Left hindlimb (tissue), 1 donor: Measurements from ENCODE around the gene UBE2Z.
A peak's percentile ranks its signal among the peaks of the same experiment; 100 is the strongest.
"Not testable (repeated sequence)": the region's sequence is repeated elsewhere in the genome, so short reads cannot be mapped to it uniquely, and the experiment has no call there.

ENCODE experiments used
- DNase-seq: peaks from one replicate; pipeline ENCODE4 v3.0.0-alpha.2; 2018

UBE2Z gene

DNA sequence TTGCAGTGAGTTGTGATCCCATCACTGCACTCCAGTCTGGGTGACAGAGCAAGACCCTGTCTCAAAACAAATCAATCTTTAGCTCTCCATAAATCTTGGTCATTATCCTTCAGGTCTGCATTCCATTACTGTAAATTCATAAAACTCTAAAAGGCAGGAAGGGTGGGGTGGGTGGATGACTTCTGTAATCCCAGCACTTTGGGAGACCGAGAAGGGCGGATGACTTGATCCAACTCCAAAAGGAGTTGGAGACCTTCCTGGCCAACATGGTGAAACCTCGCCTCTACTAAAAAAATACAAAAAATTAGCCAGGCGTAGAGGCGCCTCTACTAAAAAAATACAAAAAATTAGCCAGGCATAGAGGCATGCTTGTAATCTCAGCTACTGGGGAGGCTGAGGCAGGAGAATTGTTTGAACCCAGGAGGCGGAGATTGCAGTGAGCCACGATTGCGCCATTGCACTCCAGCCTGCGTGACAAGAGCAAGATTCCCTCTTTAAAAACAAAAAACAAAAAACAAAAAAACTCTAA, 2.2 kb upstream of the UBE2Z start:
- DNase-seq: no peak

DNA sequence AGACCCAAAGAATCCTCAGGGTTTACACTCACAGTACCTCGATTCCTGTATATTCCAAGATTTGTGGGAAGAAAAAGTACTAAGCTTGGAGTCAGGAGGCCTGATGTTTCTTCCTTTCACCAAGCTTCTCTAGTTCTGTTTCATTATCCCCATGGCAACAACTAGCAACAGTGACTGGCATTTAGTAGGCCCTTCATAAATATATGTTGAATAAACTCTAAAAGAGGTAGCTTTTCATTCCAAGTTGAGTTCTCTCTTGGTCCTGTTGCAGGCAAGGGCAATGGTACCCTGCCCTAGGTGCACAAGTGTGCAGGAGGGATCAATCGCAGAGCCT, 527 bp upstream of the UBE2Z start:
- DNase-seq: no peak

DNA sequence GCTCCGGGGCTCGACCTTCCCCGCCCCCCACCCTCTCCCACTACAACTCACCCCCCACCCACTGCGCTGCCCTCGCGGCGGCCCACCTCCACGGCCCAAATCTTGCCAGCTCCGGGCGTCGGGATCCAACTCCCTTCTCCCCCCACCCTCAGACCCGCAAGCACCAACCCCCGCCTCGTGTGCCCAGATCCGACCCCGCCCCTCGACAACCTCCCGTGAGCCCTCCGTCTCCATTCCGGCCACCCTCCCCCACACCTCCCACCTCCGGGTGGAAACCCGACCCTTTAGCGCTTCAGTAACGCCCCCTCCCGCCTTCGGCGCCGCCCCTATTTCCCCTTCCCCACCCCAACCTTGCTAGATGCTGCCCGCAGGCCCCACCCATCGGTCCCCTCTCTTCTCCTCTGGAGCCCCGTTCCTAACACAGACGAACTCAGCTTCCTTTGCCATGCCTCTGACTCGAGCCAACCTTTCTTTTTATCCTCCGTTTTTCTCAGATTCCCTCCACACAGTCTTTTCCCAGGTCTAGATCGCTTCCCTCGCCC, 717 bp downstream of the UBE2Z start:
- DNase-seq: peak; percentile 94

DNA sequence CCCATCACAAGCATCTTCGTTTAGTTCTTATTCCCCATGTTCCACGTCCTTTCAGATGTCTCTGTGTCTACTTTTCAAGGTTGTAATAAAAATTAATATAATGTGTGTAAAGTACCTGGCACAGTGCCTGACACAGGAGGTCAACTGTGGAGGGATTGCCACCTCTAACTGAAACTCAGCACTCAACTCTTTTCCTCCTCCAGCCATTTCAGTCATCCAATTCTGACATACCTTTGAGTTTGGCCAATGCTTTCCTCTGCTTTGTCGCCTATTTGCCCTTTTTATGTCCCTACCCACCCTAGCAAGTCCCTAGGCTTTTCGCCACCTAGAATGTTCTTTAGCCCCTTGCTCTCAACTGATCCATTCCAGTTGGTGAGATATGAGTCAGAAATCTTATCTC, 1.6 kb downstream of the UBE2Z start:
- no peak for DNase-seq

DNA sequence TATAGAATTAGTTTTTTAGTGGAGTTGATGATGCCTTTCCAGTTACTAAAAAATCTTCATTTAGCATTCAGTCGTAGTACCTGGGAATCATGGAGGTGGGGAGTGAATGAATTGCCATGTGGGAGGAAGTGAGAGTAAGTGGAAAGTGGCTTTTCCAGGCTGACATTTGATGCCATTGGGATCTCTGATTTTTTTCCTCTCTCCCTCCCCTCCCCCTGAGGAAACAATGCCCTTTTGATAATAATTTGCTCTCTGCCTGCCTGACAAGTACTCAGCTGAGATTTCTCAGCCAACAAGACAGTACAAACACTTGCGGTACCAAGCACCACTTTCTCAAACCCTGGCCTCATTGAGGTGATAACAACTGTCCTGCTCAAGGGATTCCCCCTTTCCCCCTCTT, 2.2 kb downstream of the UBE2Z start:
- no peak for DNase-seq

DNA sequence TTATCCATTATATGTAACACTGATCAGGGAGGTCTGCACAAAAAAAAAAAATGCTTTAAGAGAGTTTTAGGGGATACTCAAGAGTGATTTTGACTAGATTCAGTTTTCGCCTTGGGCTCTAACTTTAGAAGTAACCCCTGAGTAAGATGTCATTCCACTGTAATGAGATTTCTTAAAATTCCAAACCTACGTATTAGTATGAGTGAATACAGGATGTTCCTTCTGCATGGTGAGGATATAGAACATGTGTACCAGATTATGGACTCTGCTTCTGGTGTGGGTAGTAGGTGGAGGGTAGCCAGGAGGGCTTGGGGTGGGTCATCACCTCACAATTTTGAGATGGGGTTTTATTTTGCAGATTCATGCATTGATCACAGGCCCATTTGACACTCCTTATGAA, 4.3 kb downstream of the UBE2Z start:
- no peak for DNase-seq

DNA sequence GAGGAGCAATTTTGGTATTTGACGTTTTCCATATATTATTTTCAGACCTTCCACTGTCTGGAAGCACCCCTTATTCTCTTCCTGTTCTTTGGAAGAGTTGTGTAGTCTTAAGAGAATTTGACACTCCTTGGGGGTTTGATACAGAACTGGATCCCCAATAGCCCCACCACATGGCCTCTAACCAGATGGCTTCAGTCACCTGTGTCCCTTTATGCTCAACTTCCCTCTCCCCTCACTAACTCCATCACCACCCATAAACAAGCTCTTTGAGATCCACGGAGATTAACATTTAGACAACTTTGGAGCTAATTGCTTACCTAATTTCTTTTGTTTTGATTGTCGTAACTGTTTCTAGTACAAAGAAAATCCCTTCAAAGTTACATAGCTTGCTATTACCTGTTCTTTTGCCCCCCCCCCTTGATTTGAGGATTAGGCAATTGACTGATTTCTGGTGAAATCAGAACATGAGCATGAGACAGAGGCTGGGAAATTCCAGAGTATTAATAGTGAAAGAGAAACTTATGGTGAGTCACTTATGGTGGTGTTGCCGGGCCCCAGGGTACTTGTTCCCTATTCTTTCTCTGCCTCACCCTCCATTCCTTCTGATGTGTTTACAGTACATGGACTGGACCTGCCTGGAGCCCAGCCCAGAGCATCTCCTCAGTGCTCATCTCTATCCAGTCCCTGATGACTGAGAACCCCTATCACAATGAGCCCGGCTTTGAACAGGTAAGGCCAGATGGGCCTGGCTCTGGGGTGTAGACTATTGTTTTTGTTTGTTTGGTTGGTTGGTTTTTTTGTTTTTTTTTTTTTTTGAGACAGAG, 7.5 kb downstream of the UBE2Z start:
- no peak for DNase-seq

DNA sequence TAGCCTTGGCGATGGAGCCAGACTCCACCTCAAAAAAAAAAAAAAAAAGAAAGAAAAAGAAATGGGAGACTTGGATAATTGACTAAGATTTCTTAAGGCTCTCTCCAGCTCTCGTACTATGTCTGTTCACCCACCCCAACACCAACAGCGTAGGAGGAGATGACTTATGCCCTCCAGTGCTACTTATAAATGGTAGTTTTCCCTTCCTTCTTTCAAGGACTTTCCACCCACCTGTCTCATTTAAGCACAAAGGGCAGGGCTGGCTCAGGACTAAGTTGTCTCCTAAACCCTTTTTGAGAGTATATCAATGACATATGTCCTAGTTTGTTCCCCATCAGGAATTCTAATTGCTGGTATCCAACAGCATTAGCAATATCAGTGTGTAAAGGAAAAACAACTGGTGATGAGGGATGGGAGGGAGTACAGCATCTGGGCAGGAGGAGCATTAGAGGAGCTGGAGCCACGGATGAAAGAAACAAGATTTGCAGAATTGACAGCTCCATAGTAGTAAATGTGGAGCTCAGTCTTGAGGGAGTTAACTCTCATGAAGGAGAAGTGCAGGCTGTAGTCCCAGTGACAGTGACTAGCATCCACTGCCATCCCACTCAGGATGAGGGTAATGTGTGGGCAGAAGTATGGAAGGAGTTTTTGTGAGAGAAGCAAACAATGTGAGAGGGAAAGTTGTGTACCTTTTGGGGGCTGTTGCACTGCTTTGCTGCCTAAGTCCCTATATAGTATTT, 17.2 kb downstream of the UBE2Z start:
- no peak for DNase-seq

DNA sequence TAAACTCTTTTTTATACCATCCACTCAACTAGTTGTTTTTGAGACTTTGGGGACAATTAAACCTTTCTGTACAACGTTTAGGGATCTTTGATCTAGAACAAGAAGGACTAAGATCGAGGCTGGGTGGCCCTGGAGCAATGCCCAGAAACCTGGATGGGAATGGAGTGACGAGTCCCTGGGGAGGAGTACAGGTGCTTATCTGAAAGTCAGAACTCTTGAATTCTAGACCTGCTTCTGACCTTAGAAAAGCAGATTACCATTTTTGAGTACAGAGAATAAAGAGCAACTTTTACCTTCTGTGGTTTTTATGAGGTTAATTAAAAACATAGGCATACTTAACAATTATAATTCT, 17.8 kb downstream of the UBE2Z start:
- no peak for DNase-seq

DNA sequence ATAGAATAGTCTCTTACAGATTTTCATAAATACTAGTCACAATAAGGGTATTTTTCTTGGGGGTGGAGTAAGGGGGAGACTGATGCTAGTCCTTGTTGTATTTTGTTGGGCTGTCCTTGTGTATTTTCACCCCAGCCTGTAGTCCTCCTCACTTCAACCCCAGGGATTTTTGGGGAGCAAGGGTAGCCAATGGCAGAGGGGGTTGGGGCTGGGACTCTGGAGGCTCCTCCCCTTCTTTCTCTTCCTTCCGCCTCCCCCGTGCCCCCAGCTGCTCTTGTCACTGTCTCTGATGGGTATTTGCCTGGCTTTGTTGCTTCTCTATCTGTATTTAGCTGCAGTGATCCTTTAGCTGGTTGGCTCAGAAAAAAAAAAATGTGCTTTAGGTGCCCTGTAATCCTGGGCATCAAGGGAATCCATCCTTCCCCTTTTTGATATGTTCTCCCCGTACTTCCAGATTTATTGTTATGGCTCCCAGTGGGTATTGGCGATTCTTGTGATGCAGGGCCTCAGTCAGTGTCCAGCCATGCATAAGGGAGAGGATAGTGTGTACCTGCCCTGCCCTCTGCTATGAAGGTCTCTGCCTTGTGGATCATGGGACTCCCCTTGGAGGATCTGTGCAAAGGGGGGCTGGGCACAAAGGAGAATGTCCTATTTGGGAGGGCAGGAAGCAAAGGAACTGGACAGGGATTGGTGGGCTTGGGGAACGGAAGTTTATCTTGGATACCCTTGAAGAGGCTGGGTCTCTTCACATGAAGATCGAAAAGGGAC, 20.0 kb downstream of the UBE2Z start:
- DNase-seq: no peak

DNA sequence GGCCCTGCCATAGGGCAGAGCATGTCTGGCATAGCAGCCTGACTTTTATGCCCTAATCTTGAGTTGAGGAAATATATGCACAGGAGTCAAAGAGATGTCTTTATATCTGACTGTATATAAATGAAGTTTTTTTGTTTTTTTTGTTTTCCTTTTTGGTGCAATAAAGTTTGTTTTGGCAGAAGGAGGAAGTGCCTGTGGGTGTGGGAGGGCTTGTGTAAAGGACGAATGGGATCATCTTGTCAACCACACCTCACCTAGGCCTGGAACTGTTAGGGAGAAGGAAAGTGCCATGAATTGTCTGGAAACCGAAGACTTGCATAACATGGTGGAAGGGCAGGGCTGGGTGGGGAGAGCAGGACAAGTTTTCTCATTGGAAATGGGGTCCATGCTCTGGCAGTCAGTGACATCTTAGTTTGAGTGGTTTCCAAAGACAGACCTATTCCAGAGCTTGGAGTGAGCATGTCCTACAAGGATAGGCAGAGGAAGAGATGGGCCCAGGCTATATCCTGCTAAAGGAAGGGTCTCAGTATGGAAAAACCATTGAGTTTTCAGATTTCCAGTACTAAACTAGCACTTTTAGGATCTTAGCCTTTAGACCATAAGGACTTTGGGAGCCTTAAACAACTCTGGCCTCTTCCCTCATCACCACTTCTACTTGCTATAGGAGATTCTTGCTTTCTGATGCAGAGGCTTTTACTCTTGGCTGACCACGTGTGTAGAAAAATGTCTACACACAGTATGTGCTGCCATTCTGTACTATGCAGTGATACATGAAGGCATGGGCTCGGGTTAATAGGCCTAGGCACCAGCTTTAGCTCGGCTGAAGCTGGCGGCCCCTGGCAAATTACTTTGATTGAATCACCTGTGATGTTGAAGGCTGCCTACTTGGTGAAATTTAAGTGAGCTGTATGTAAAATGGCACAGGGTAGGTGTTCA, 20.9 kb downstream of the UBE2Z start:
- DNase-seq: no peak

DNA sequence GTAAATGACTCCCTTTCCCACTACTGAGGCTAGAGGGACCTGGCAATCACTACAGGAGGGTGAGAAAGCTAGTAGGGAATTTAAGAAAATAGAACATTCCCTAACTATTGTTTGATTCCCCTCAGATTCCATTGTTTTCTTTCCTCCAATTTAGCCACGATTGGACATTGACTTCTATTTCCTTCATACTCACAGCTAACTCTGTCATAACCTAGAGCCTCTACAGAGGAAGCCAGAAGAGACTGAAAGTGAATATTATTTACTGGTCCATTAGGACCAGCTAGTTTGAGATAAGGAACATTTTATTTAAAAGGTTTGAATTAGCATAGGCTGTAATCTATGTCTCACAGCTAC, 21.6 kb downstream of the UBE2Z start:
- no peak for DNase-seq

DNA sequence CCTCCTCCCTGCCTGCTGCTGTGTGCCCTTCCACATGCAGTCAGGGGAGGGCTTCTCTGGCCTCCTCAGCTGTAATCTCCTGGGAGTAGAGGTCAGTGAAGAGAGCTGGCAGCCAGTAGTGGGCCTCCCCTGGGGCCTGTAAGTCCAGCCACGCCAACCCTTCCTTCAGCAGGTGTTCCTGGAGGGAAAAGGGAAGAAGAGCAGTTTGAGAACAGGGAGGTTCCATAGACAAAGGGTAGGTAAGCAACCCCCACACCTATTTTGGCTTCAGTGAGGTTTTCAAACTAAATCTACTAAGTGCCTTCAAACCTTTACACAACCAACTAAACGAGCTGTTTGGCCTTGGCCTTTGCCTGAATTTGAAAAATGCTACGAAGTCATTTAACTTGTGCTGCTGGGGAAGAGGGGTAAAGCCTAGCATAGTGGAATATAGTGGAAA, 22.2 kb downstream of the UBE2Z start:
- peak; percentile 34 for DNase-seq

DNA sequence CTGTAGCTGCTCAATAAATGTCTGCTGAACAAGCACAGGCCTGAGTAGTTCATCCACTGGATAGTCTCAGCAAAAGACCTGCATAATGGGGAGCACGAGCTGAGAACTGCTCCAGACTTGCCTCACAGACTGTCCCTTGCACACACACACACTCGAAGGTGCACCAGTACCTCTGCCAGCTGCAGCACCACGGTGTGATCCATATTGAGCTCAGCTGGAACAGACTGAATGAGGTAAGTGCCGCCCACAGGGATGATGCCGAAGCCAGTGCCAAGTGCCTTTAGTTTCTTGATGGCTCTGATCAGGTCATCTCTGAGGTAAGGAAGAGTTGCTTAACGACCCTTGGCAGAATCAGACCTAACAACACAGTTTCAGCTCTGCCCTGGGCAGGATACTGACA, 24.8 kb downstream of the UBE2Z start:
- no peak for DNase-seq

DNA sequence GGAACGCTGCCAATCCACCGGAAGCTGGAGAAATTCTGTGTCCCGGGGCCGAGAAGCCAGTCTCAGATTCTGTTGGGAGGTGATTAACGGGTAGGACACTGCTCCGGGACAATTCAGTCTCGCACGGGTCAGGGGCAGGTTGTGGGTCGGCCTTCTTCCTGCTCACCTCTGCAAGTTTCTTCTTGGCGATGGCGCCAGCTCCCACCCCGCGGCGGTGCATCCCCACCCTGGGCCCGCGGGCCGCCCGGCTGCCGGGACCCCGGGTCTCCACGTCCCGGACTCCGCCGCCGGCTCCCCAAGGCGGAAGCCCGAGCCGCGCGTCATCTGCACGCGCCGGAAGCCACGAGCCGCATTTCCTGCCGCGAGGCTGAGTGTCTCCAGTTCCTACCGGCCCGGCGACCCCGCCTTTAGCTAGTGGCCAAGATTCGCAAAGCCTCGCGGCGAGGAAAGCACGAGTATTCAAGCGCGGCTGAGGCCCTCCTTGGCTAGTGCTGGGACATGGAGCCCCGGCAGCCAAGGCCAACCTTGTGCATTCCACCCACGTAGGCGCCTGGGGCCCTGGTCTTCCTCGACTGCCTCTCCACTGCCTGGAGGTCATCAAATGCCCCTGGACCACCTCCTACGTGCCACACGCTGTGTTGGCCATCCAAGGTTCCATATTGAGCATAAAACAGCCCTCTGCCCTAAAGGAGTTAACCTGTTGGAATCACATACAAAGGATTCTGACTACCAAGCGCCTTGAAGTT, 36.5 kb downstream of the UBE2Z start, which contains the start of gene SNF8:
SNF8 (minus strand) TSS at position 328 of the 746 bp plus-strand sequence; CDS start at position 220, 108 bp downstream.
- DNase-seq: peak; percentile 94

DNA sequence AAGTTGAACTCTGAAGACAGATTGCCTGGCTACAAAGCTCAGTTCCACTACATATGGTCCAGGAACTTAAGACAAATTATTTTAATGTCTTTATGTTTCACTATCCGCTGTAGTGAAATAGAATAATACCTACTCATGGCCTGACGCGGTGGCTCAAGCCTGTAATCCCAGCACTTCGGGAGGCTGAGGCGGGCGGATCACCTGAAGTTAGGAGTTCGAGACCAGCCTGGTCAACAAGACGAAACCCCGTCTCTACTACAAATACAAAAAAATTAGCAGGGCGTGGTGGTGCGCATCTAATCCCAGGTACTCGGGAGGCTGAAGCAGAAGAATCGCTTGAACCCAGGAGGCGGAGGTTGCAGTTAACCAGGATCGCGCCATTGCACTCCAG, 37.0 kb downstream of the UBE2Z start:
- not testable (repeated sequence) for DNase-seq

DNA sequence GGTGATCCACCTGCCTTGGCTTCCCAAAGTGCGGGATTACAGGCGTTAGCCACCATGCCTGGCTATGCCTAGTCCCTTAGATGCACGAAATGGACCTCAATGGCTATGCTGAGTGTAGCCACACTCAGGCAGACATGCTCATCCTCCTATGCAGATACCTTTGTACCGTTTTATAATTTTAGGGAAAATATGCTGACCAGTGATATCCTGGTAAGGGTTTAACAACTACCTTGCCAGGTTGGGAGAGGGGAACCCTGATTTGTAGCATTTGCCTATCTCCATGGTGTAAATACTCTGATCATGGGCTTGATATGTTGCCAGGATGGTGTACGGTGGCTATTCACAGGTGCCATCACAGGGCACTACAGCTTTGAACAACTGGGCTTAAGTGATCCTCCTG, 43.4 kb downstream of the UBE2Z start:
- no peak for DNase-seq

DNA sequence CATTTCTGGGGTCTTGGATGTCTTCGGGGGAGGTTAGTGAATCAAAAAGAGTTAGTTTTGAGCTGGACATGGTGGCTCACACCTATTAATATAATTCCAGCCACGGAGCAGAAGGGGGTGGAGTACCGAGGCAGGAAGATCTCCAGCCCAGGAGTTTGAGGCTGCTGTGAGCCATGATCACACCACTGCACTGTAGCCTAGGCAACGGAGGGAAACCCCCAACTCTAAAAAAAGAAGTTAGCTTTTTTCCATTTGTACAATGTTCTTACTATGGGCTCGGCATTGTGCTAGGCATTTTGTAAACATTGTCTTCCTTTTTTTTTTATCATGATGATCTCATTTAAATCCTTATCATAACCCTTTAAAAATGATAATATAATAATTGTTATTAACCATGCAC, 44.7 kb downstream of the UBE2Z start:
- no peak for DNase-seq

DNA sequence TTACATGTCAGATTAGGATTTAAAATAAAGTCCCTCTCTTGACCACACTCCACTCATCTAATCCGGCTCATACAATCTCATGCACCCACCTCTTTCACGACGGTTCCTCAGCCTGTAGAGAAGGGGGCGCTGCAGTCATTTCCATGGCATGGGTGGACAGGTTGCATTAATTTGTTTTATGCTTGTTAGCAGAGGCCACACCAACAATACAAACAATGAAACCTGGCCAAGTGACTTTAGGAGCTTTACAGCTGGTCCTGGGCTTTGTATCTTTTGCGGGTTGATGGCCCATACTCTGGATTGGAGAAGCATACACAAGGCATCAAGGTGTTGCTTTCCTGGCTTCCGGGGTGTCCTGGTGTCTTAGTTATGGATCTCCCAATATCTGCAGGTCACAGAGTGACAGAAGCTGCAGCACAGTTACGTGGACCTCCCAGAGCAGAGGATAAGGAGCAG, 46.1 kb downstream of the UBE2Z start:
- DNase-seq: no peak

DNA sequence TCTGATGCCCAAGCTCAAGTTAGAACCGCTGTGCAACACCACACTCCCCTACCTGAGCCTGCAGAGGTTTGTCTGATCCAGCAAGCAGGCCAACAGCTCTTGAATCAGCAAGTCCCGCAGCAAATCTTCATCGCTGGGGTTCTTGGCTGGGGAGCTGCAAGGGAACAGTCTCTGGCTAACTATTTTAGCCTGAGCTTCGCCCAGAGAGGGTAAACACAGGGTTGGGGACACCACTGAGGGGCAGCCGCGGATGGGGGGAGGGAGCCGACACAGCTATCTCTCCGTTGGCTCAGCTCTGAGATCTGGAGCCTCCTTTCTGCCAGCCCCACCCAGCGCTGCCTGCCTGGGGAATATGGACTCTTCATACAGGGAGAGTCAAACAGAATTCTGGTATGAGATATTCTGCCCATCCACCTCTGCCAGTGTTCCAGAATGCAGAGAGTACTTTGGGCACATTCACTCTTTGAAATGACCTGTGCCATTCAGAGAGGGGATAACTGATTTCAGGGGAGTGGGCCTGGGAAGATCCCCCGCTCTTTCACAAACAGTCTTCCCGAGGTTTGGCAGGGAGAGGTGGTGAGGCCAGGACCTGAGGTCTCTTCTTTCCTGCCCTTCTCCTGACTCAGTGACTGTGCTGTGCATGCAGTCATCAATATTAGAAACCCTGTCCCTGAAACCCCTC, 52.8 kb downstream of the UBE2Z start:
- no peak for DNase-seq
